ENCODE data around the gene KCNQ2. TPM values are rescaled to one million over a fixed set of nuclear protein-coding genes. Genes with fewer than 3 reads are reported as not detected.

KCNQ2 gene
- total RNA-seq, 2 donors from 2014 or later = 0.46 to 35.6 TPM

DNA sequence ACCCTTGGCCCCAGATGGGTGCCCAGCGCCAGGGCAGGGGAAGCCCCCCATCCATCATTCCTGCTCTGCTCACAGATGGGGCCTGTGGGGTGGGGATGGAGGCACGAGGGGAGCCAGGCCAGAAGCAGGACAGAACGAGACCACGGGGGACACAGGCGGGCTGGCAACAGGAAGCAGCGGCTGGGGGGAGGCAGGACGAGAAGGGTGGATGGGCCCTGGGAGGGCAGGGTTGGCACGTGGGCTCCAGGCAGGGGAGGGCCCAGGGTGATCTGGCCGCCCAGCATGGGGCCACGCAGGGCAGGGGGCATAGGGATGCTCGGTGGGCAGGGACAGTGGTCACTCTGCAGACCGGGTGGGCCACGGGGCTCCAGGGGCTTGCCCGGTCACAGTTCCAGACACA, 41.6 kb downstream of the KCNQ2 start:
- Histone ChIP-seq H3K4me1 (replicated peaks) (no peaks in the 10 kb centered on the region), H3K4me3 (no peak overlapping the region), H3K27me3 (replicated peaks; ENCODE audit: insufficient read depth) (peaks cover 3% of the 10 kb centered on the region), H3K36me3 (no peaks in the 10 kb centered on the region), H3K9me3 (no peaks in the 10 kb centered on the region), H3K27ac (no peak overlapping the region)
- intact Hi-C loops (cut with DNase I) = no loop called here
- 84% methylated on average over 13 of the region's 14 CpGs for WGBS
- no peak for TF ChIP-seq POLR2A (IDR thresholded peaks at IDR 0.05)
- no peak for TF ChIP-seq POLR2AphosphoS5 (IDR thresholded peaks at IDR 0.05)
- TF ChIP-seq, protein P1, sequence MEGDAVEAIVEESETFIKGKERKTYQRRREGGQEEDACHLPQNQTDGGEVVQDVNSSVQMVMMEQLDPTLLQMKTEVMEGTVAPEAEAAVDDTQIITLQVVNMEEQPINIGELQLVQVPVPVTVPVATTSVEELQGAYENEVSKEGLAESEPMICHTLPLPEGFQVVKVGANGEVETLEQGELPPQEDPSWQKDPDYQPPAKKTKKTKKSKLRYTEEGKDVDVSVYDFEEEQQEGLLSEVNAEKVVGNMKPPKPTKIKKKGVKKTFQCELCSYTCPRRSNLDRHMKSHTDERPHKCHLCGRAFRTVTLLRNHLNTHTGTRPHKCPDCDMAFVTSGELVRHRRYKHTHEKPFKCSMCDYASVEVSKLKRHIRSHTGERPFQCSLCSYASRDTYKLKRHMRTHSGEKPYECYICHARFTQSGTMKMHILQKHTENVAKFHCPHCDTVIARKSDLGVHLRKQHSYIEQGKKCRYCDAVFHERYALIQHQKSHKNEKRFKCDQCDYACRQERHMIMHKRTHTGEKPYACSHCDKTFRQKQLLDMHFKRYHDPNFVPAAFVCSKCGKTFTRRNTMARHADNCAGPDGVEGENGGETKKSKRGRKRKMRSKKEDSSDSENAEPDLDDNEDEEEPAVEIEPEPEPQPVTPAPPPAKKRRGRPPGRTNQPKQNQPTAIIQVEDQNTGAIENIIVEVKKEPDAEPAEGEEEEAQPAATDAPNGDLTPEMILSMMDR (IDR thresholded peaks at IDR 0.05) = no peak
- no peak for DNase-seq (ENCODE audit: low spot score)

DNA sequence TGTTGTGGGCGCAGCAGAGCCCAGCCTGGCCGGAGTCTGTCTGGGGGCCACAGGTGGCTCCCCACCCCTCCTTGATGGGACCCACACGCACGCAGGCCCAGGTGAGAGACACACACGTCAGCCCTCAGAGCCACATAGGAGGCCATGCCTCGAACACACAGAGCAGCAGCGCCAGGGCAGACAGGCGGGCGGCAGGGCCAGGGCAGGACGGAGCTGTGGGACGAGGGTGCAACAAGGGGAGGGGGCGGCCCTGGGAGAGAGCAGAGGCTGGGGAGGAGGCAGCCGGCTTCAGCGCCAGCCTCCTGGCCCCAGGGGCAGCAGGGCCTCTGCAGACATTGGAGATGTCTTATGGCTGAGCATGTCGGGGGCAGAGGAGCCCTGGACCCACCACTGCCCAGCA, 42.5 kb downstream of the KCNQ2 start:
- intact Hi-C loops (cut with DNase I) = no loop called here
- no peak for DNase-seq (ENCODE audit: low spot score)
- H3K27ac ChIP-seq = no peak overlapping the region
- TF ChIP-seq POLR2A (IDR thresholded peaks at IDR 0.05) = no peak
- TF ChIP-seq, protein P1 (IDR thresholded peaks at IDR 0.05) = no peak
- TF ChIP-seq POLR2AphosphoS5 (IDR thresholded peaks at IDR 0.05) = no peak
- 82% methylated on average over 14 of the region's 15 CpGs for WGBS
- no peaks in the 10 kb centered on the region for H3K36me3 ChIP-seq
- H3K27me3 ChIP-seq (replicated peaks; ENCODE audit: insufficient read depth) = peaks cover 3% of the 10 kb centered on the region
- no peak overlapping the region for H3K4me3 ChIP-seq
- H3K9me3 ChIP-seq = no peaks in the 10 kb centered on the region
- H3K4me1 ChIP-seq (replicated peaks) = no peaks in the 10 kb centered on the region

DNA sequence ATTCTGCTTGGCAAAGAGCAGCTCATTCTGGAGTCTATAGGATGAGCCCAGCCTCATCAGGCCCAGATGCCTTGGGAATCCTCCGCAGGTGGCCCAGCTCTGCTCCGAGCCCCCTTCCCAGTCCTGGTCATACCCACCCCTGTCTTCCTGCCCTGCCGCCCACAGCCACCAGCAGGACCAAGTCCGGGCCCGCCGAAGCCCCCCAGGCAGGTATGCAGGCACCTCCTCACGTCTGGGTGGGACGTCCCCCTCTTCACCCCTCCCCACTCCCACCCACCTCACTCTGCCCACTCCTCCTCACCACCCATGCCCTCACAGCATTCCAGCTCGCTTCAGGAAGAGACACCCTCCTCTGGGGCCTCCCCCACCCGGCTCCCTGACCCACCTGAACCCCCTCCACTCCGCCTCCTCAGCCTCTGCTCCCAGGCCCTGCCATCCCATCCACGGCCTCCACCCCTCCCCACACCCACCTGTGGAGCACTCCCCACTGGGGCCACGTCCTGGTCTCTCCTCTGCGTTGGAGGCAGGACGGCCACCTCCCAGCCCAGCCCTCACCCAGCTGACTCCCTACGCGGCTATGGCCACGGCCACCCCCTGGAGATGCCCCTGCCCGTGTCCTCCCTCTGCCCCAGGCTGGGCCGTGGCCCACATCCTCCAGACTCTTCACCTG, 43.4 kb downstream of the KCNQ2 start:
- Histone ChIP-seq H3K36me3 (no peaks in the 10 kb centered on the region), H3K4me1 (replicated peaks) (no peaks in the 10 kb centered on the region), H3K4me3 (no peak overlapping the region), H3K27ac (no peak overlapping the region), H3K9me3 (no peaks in the 10 kb centered on the region), H3K27me3 (replicated peaks; ENCODE audit: insufficient read depth) (peaks cover 3% of the 10 kb centered on the region)
- TF ChIP-seq POLR2A (IDR thresholded peaks at IDR 0.05) = no peak
- TF ChIP-seq, protein P1 (IDR thresholded peaks at IDR 0.05) = no peak
- TF ChIP-seq POLR2AphosphoS5 (IDR thresholded peaks at IDR 0.05) = no peak
- DNase-seq (ENCODE audit: low spot score) = no peak
- WGBS = 66% methylated on average over 20 of the region's 20 CpGs
- intact Hi-C loops (cut with DNase I) = no loop called here

DNA sequence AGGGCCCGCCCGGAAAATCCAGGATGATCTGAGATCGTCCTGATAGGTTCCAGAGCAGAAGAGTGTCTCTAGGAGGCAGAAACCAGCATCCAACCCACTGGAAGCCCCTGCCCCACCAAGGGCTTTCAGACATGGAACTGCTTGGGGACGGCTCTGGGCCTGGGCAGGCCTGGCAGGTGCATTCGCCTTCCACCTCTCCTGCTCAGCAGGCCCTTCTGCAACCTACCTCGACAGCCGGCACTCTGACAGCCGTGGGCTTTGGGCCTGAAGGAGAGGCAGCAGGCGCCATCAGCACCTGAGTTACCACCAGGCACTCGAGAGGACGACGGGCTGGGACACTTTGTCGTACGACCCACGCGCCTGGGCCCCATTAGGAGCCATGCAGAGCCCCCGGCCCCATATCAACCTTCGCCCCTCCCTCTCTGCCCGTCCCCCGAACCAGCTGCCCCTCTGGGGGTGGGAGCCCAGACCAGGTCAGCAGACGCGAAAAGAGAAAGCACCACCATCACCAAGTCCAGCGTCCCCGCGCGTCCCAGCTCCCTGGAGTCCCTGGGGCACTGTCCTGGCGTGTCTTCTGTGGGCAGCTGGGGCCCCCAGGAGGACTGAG, 44.6 kb downstream of the KCNQ2 start:
- no peaks in the 10 kb centered on the region for H3K4me1 ChIP-seq (replicated peaks)
- intact Hi-C loops (cut with DNase I) = no loop called here
- no peak for DNase-seq (ENCODE audit: low spot score)
- H3K36me3 ChIP-seq = no peaks in the 10 kb centered on the region
- no peak overlapping the region for H3K27ac ChIP-seq
- H3K9me3 ChIP-seq = no peaks in the 10 kb centered on the region
- peaks cover 3% of the 10 kb centered on the region for H3K27me3 ChIP-seq (replicated peaks; ENCODE audit: insufficient read depth)
- no peak overlapping the region for H3K4me3 ChIP-seq
- TF ChIP-seq POLR2A (IDR thresholded peaks at IDR 0.05) (no peak), POLR2AphosphoS5 (IDR thresholded peaks at IDR 0.05) (no peak)
- TF ChIP-seq, protein P1 (IDR thresholded peaks at IDR 0.05) = no peak
- WGBS = 87% methylated on average over 27 of the region's 27 CpGs

DNA sequence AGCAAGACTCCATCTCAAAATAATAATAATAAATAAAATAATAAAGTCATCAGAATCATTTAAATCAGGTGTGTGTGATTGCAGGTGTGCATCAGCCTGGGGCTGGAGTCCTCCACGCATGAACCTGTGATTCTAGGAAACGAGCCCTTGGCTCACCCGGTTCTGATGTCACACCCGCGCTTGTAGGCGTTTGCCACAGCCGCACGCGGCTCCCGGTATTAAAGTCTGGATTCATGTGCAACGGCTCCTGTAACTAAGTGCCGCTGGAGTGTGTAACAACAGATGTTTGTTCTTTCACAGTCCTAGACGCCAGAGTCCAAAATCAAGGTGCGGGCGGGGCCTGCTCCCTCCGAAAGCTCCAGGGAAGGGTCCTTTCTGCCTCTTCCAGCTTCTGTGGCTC, 45.2 kb downstream of the KCNQ2 start:
- 81% methylated on average over 16 of the region's 16 CpGs for WGBS
- H3K27me3 ChIP-seq (replicated peaks; ENCODE audit: insufficient read depth) = peaks cover 3% of the 10 kb centered on the region
- intact Hi-C loops (cut with DNase I) = no loop called here

More for the DNA sequence above, 45.2 kb downstream of the KCNQ2 start:
- no peak overlapping the region for H3K4me3 ChIP-seq
- TF ChIP-seq POLR2A (IDR thresholded peaks at IDR 0.05) (no peak), POLR2AphosphoS5 (IDR thresholded peaks at IDR 0.05) (no peak)
- TF ChIP-seq, protein P1 (IDR thresholded peaks at IDR 0.05) = no peak
- H3K36me3 ChIP-seq = no peaks in the 10 kb centered on the region
- H3K9me3 ChIP-seq = no peaks in the 10 kb centered on the region
- DNase-seq (ENCODE audit: low spot score) = no peak
- H3K27ac ChIP-seq = no peak overlapping the region
- H3K4me1 ChIP-seq (replicated peaks) = no peaks in the 10 kb centered on the region

Measured in prostate gland (tissue), 2 donors.